ENCODE results near the gene TAF11L5.
"Not testable (repeated sequence)": the region's sequence is repeated elsewhere in the genome, so short reads cannot be mapped to it uniquely, and the experiment has no call there.

Gene TAF11L5

DNA sequence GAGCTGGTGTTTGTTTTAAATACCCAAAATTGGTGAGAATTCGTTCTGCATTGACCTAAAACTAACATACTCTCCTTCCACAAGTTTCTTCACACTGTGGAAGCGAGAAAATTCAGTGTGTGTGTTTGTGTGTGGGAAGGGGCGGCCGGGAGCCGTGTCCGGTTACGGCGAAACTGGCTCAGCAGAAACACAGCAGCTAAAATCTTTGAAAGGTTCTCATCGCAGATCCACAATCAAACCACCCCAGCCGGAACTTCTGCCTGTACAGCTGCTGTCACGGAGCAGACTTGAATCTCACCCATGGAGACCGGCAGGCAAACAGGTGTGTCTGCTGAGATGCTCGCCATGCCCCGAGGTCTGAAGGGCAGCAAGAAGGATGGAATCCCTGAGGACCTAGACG is at the start of gene TAF11L5:
Gene TAF11L5, plus strand, starts transcription at position 301 of the 400 bp plus-strand sequence.
- CTCF ChIA-PET; POLR2A ChIA-PET; DNase-seq (ENCODE audit: low read depth, low spot score); H3K4me3 ChIP-seq (ENCODE audit: low read depth, low read length): not testable (repeated sequence)

DNA sequence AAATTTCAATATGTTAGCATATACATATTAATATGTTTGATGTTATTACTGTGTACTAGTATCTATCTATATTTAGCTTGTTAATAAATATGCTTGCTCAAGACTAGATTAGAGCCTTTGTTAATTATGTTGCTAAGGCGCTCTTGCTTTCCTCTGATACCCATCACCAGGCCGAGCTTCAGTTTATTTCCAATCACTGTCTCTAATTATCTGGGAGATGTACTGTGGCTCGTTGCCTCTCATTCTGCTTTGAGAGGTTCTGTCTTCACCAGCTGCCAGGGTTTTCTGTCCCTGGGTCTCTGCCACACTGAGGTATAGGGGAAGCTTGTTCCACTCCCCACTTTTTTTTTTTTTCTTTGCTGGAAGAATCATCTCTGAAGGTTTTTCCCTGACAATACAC is 48.0 kb upstream of the TAF11L5 start:
- no peak for DNase-seq (ENCODE audit: low read depth, low spot score)
- CTCF ChIA-PET: no interaction called here
- no peak overlapping the region for H3K4me3 ChIP-seq (ENCODE audit: low read depth, low read length)
- TF ChIP-seq, protein P1, sequence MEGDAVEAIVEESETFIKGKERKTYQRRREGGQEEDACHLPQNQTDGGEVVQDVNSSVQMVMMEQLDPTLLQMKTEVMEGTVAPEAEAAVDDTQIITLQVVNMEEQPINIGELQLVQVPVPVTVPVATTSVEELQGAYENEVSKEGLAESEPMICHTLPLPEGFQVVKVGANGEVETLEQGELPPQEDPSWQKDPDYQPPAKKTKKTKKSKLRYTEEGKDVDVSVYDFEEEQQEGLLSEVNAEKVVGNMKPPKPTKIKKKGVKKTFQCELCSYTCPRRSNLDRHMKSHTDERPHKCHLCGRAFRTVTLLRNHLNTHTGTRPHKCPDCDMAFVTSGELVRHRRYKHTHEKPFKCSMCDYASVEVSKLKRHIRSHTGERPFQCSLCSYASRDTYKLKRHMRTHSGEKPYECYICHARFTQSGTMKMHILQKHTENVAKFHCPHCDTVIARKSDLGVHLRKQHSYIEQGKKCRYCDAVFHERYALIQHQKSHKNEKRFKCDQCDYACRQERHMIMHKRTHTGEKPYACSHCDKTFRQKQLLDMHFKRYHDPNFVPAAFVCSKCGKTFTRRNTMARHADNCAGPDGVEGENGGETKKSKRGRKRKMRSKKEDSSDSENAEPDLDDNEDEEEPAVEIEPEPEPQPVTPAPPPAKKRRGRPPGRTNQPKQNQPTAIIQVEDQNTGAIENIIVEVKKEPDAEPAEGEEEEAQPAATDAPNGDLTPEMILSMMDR (IDR thresholded peaks at IDR 0.05; ENCODE audit: insufficient read depth, low read length, missing control alignments): no peak
- POLR2A ChIA-PET: no interaction called here

DNA sequence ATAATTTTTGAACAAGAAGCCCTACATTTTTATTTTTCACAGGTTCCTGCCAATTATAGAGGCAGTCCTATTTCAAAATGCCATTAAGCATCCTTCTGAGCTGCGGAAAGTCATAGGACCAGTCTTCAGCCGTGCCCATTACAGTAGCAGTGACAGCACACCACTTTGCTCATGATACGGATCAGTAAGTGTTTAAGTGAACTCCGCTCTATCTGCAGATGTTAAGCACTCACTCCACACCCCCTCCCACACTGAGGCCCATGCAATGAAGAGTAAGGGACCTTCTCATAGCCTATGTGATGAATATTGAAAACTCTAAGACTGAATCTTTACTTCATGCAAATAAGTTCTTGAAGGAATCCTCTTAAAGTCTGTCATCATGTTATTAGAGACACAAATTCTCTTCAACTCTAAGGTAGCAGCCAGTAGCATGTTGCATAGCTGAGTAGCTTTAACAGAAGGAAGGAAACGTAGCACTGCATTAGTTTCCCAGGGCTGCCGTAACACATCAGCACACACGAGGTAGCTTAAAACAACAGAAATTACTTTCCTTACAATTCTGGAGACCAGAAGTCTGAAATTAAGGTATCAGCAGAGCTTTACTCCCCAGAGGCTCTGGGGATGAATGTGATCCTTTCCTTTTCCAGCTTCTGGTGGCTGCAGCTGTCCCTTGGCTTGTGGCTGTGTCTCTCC is 47.3 kb upstream of the TAF11L5 start:
- POLR2A ChIA-PET: no interaction called here
- DNase-seq (ENCODE audit: low read depth, low spot score): no peak

DNA sequence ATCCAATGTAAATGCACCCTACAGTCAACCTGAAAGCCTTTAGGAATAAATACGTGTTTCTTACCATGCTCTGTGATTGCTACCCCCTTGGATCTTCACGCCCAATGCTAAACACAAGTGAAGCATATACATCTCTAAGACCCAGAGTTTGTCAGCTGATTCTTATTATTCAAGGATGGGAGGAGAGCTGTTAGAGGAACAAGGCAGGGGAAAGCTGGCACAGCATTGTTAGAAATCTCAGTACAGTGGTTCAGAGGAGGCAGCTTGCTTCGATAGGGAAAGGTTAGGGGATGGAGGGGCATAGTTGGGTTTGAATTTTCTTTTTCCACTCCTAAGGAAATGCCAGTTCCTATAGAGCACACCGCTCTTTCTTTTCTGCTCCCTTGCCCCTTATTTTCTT is 43.7 kb upstream of the TAF11L5 start:
- no peak for DNase-seq (ENCODE audit: low read depth, low spot score)
- no peak overlapping the region for H3K4me3 ChIP-seq (ENCODE audit: low read depth, low read length)
- ChIA-PET CTCF (no interaction called here), POLR2A (no interaction called here)
- TF ChIP-seq, protein P1 (IDR thresholded peaks at IDR 0.05; ENCODE audit: insufficient read depth, low read length, missing control alignments): no peak

More for the DNA sequence above, 47.3 kb upstream of the TAF11L5 start:
- TF ChIP-seq, protein P1 (IDR thresholded peaks at IDR 0.05; ENCODE audit: insufficient read depth, low read length, missing control alignments): no peak
- no peak overlapping the region for H3K4me3 ChIP-seq (ENCODE audit: low read depth, low read length)
- CTCF ChIA-PET: no interaction called here

DNA sequence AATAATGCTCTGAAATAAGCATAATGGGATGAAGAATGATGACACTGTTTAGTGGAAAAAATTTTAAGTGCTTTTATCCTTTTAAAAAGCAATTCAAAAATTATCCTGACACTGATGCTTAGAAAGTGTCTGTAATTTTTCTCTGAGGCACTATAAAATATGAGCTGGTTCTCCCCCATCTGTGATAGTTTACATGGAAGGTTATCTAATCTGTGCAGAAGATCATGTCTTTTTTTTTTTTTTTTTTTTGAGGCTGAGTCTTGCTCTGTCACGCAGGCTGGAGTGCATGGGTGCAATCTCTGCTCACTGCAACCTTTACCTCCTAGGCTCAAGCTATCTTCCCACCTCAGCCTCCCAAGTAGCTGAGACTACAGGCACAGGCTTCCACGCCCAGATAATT is 42.2 kb upstream of the TAF11L5 start:
- POLR2A ChIA-PET: no interaction called here
- CTCF ChIA-PET: no interaction called here
- TF ChIP-seq, protein P1 (IDR thresholded peaks at IDR 0.05; ENCODE audit: insufficient read depth, low read length, missing control alignments): no peak
- no peak for DNase-seq (ENCODE audit: low read depth, low spot score)
- no peak overlapping the region for H3K4me3 ChIP-seq (ENCODE audit: low read depth, low read length)

DNA sequence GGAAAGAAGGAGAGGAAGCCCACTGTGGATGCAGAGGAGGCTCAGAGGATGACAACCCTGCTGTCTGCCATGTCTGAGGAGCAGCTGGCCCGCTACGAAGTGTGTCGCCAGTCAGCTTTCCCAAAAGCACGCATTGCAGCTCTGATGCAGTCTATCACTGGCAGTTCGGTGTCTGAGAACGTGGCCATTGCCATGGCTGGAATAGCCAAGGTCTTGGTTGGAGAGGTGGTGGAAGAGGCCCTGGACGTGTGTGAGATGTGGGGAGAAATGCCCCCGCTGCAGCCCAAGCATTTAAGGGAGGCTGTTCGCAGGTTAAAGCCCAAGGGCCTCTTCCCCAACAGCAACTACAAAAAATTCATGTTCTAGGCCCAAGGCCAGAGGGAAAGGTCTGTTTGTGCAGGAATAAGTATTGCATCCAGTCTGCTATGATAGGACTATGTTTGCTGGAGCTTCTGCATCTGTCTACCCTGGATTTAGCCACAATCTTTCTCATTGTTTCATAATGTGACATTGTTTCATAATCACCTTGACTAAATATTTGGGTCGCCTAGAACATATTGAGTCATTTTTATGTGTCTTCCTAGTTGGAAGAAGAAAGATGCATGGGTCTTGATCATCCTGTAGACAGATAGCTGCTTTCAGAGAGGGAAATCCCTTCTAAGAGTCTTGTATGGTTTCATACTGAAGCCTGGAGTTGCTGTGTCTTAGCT is 38.4 kb upstream of the TAF11L5 start:
- CTCF ChIA-PET, POLR2A ChIA-PET: not testable (repeated sequence)

DNA sequence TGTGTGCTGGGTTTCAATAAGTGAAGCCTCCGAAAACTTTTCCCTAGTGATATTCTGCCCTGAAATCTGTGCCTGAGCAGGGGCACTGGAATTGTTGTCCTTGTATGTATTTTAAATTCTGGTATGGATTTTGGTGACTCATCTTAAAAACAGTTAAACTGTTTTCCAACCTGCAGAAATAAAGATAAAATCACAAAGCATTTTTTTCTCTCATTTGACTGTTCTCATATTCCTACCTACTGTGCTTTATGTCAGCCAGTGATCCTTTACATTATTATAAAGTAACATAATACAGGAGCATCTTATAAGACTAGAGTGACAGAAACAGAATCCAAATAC is 37.9 kb upstream of the TAF11L5 start:
- DNase-seq (ENCODE audit: low read depth, low spot score): no peak
- ChIA-PET CTCF (no interaction called here), POLR2A (no interaction called here)
- no peak overlapping the region for H3K4me3 ChIP-seq (ENCODE audit: low read depth, low read length)
- TF ChIP-seq, protein P1 (IDR thresholded peaks at IDR 0.05; ENCODE audit: insufficient read depth, low read length, missing control alignments): no peak

More for the DNA sequence above, 38.4 kb upstream of the TAF11L5 start:
- not testable (repeated sequence) for DNase-seq (ENCODE audit: low read depth, low spot score); H3K4me3 ChIP-seq (ENCODE audit: low read depth, low read length)

DNA sequence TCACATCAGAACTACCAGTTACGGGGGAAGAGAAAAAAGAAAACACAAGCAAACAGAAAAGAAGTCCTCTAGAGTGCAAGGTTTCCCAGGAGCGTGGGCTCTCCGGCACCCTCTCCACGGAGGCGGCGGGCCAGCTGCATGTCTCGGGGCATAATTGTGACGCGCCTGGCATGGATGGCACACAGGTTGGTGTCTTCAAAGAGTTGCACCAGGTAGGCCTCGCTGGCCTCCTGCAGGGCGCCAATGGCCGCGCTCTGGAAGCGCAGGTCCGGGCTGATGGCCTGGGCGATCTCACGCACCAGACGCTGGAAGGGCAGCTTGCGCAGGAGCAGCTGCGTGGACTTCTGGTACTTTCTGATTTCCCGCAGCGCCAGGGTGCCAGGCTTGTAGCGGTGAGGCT is 33.8 kb upstream of the TAF11L5 start:
- POLR2A ChIA-PET; CTCF ChIA-PET; DNase-seq (ENCODE audit: low read depth, low spot score); H3K4me3 ChIP-seq (ENCODE audit: low read depth, low read length): not testable (repeated sequence)
